Panc1 (cell line): ENCODE measurements around the gene GDF11. TPM values are rescaled to one million over a fixed set of nuclear protein-coding genes. Genes with fewer than 3 reads are reported as not detected.

Experiments
- ATAC-seq: fragments of 200-7000 bp; cut with Tn5 transposase; 2 replicates; pipeline ENCODE4 v1.9.1; 2020; ENCODE audit warnings: mild to moderate bottlenecking, moderate library complexity
- BruUV-seq: library from RNA; stranded (reverse); fragments of 400-500 nt; replicated peaks from 2 replicates; lab custom pipeline; 2021; lab: Mats Ljungman, UMichigan
- CTCF ChIA-PET: fragments of 300-600 bp; sonication (Branson Sonifier 250); formaldehyde crosslinking; loops from one replicate; lab custom pipeline; 2022; ENCODE audit warnings: antibody characterized with exemption; lab: Charles Lee
- POLR2A ChIA-PET: fragments of 300-600 bp; sonication (Branson Sonifier 250); formaldehyde crosslinking; loops from one replicate; lab custom pipeline; 2022; ENCODE audit warnings: antibody characterized with exemption; lab: Charles Lee
- DNase-seq: peaks from one replicate; pipeline ENCODE4 v3.0.0-alpha.2; 2010; ENCODE audit warnings: low read depth, low spot score
- H3K27ac ChIP-seq: 2 replicates; pipeline ENCODE4 v1.5.1; 2011; ENCODE audit warnings: mild to moderate bottlenecking, low read length, inconsistent platforms
- H3K27me3 ChIP-seq: fragments of 200-500 bp; sonication (Bioruptor generic); 2 replicates; pipeline ENCODE4 v1.6.0; 2014; ENCODE audit warnings: low read length, inconsistent platforms; ENCODE audit not compliant: control insufficient read depth, insufficient read depth
- H3K36me3 ChIP-seq: fragments of 200-500 bp; sonication (Bioruptor generic); 2 replicates; pipeline ENCODE4 v1.5.1; 2014; ENCODE audit warnings: inconsistent platforms, mild to moderate bottlenecking, low read length, moderate library complexity; ENCODE audit not compliant: control insufficient read depth, insufficient read depth
- H3K4me1 ChIP-seq: 2 replicates; pipeline ENCODE4 v1.5.1; 2011; ENCODE audit warnings: inconsistent platforms, mild to moderate bottlenecking, low read length, moderate library complexity; ENCODE audit not compliant: control insufficient read depth, insufficient read depth
- H3K4me3 ChIP-seq, 2 experiments: 2 replicates each; pipeline ENCODE4 v1.5.1; 2011 to 2012; ENCODE audit warnings: low read depth in 2 of 2, low read length in 2 of 2, mild to moderate bottlenecking in 2 of 2, inconsistent platforms in 1 of 2, moderate library complexity in 1 of 2
- H3K9me3 ChIP-seq: fragments of 200-500 bp; sonication (Bioruptor generic); 2 replicates; pipeline ENCODE4 v1.5.1; 2014; ENCODE audit warnings: low read depth, mild to moderate bottlenecking, inconsistent platforms, low read length, moderate library complexity; ENCODE audit not compliant: control insufficient read depth, insufficient read depth
- CTCF ChIP-seq: fragments of 450-650 bp; IDR thresholded peaks from 2 replicates; pipeline ENCODE4 v1.5.1; 2017; ENCODE audit warnings: mild to moderate bottlenecking
- POLR2AphosphoS5 ChIP-seq: IDR thresholded peaks from 2 replicates; pipeline ENCODE4 v1.6.1; 2012; ENCODE audit warnings: mild to moderate bottlenecking, low read depth, low read length, moderate library complexity
- REST ChIP-seq, 2 experiments: IDR thresholded peaks; 2 replicates each; pipeline ENCODE4 v1.6.1; 2011 to 2012; ENCODE audit warnings: low read depth in 2 of 2, control low read depth in 1 of 2, low read length in 1 of 2, mild to moderate bottlenecking in 1 of 2, moderate library complexity in 1 of 2; ENCODE audit not compliant: insufficient read depth in 1 of 2
- SIN3A ChIP-seq: IDR thresholded peaks from 2 replicates; pipeline ENCODE4 v1.6.1; 2012; ENCODE audit warnings: low read depth, mild to moderate bottlenecking, low read length, moderate library complexity, borderline replicate concordance; ENCODE audit not compliant: insufficient read depth
- TCF7L2 ChIP-seq: IDR thresholded peaks from 2 replicates; pipeline ENCODE4 v1.6.1; 2011; ENCODE audit warnings: mild to moderate bottlenecking, low read depth, low read length, inconsistent platforms
- in situ Hi-C: cut with HindIII; loops from 2 replicates; pipeline ENCODE4 v1.10.0; 2016; ENCODE audit warnings: low sequenced_read_pairs, low pct_unique_long_range_greater_than_20kb
- intact Hi-C: fragments of 100-400 bp; cut with micrococcal nuclease; formaldehyde crosslinking; loops from one replicate; pipeline ENCODE4 v1.10.0; 2022; ENCODE audit not compliant: unreplicated experiment
- total RNA-seq: library from RNA; stranded (reverse); gene quantifications from one replicate; pipeline ENCODE4 v1.2.1, GENCODE V29; 2021; ENCODE audit not compliant: unreplicated experiment

Gene GDF11
- total RNA-seq, 1 experiment from 2014 or later = 11.8 TPM

GRCh38 chr12:55702861-55703260 lies 40.1 kb upstream of the GDF11 start:
- Histone ChIP-seq H3K27ac (no peak overlapping the region), H3K27me3 (peaks cover 2% of the 10 kb centered on the region; the same call in 1 of the 2 replicates), H3K36me3 (no peaks in the 10 kb centered on the region), H3K9me3 (no peaks in the 10 kb centered on the region), H3K4me3 (no peak overlapping the region), H3K4me1 (no peaks in the 10 kb centered on the region)
- no peak for DNase-seq
- POLR2A ChIA-PET = no interaction called here
- CTCF ChIA-PET = no interaction called here
- no TSS peak for BruUV-seq
- in situ Hi-C loops (no loop called here), intact Hi-C loops (no loop called here)
- TF ChIP-seq CTCF (no peak), REST (IDR thresholded peaks at IDR 0.05; ENCODE audit: insufficient read depth in 1 of 2, low read depth in 2 of 2, low read length in 1 of 2) (no peak), SIN3A (no peak)
- no peak for ATAC-seq

- intact Hi-C loops = no loop called here
- BruUV-seq = no TSS peak
- Histone ChIP-seq H3K9me3 (no peaks in the 10 kb centered on the region), H3K36me3 (no peaks in the 10 kb centered on the region), H3K27me3 (peaks cover 2% of the 10 kb centered on the region; the same call in 1 of the 2 replicates), H3K4me1 (no peaks in the 10 kb centered on the region; the same call in 1 of the 2 replicates), H3K27ac (no peak overlapping the region), H3K4me3 (no peak overlapping the region)
- POLR2A ChIA-PET = interaction anchor here (0.6 kb wide), 1 partner anchor 35 kb away, joined by 5 read pairs; no protein-coding TSS in a partner anchor
- in situ Hi-C loops = no loop called here
- ATAC-seq (no peak), DNase-seq (no peak)
- TF ChIP-seq SIN3A (no peak), POLR2AphosphoS5 (no peak), TCF7L2 (no peak), CTCF (no peak), REST (IDR thresholded peaks at IDR 0.05; ENCODE audit: insufficient read depth in 1 of 2, low read depth in 2 of 2, low read length in 1 of 2) (no peak)
- CTCF ChIA-PET = no interaction called here
Observed at GRCh38 chr12:55703288-55703687, 39.6 kb upstream of the GDF11 start.
